OCI-LY1 (cell line): ENCODE data around the gene DOK6.

Source experiments
- EZH2 ChIP-seq: fragments of 200-600 bp; sonication (generic), shearing (Covaris generic); IDR thresholded peaks from 2 replicates; pipeline ENCODE4 v1.8.0; 2017; ENCODE audit warnings: borderline replicate concordance, mixed run types, mild to moderate bottlenecking, antibody characterized with exemption, low read length, moderate library complexity, mixed read lengths
- TF ChIP-seq, protein P1 (sequence below): fragments of 200-600 bp; sonication (generic), shearing (Covaris generic); IDR thresholded peaks from 2 replicates; pipeline ENCODE4 v1.5.1; 2017; ENCODE audit warnings: mild to moderate bottlenecking, antibody characterized with exemption, low read length, moderate library complexity, mixed read lengths

DNA sequence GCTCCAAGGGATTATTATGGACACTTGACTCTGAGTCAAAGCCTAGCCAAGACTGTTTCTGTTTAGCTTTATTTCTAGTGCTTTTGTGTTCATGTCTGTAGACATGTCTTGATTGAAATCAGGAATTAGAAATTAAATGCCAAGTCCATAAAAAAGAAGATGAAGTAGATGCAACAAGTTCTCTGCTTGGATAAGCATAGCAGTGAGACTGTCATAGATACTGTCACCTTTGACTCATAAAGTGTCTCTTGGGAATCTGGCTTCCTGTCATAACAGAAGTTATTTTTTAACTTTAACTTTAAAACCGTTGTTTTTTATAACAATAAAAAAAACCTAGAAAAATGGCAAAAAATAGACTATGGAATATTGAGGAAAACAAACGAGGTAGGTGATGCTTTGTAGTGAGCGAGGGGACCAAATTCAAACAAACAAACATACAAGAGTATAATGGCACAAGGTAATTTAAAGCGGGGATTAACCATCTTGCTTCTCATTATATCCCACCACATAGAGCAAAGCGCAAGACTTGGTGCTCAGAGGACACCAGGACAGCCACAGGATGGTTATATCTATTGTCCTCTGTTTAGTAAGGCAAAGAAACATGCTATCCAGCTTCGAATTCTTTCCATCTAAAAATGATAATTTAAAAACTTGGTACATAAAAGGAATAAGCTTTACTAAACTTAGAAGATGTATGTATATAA is 482.4 kb downstream of the DOK6 start:
- TF ChIP-seq, protein P1, sequence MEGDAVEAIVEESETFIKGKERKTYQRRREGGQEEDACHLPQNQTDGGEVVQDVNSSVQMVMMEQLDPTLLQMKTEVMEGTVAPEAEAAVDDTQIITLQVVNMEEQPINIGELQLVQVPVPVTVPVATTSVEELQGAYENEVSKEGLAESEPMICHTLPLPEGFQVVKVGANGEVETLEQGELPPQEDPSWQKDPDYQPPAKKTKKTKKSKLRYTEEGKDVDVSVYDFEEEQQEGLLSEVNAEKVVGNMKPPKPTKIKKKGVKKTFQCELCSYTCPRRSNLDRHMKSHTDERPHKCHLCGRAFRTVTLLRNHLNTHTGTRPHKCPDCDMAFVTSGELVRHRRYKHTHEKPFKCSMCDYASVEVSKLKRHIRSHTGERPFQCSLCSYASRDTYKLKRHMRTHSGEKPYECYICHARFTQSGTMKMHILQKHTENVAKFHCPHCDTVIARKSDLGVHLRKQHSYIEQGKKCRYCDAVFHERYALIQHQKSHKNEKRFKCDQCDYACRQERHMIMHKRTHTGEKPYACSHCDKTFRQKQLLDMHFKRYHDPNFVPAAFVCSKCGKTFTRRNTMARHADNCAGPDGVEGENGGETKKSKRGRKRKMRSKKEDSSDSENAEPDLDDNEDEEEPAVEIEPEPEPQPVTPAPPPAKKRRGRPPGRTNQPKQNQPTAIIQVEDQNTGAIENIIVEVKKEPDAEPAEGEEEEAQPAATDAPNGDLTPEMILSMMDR: no peak
- no peak for TF ChIP-seq EZH2
